Suppressor macrophage (primary cell): ENCODE data around the gene CYTL1.
"Not testable (repeated sequence)": the region's sequence is repeated elsewhere in the genome, so short reads cannot be mapped to it uniquely, and the experiment has no call there.

Experiments used
- DNase-seq, 4 experiments: peaks; one replicate each; pipeline ENCODE4 v3.0.0-alpha.2; 2020 to 2022

The CYTL1 gene

DNA sequence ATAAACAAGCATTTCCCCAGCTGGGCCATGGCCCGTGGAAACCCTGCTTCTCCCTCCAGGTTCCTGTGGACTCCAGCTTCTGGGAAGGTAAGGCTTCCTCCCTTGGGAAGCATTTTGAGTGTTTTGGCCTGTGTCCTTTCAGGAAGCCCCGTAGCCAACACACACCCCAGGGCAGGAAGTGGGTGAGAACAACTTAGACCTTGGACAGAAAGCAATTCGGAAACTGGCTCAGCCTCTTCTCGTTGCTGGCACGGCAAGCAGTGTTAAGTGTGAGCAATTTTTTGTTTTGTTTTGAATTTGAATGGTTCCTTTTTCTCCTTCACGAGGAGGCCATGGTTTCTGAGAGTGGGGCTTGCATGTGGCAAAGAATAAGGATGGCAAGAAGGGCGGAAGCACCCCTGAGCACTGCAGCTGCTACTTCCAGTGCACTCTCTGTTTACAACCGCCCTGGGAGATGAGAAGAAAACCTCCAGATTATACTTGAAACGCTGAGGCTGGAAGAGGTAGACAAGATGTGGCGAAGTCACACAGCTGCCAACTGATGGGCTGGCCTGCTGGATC is 14.1 kb upstream of the CYTL1 start:
- peak; percentile 32 to 72 (median 56) for DNase-seq

DNA sequence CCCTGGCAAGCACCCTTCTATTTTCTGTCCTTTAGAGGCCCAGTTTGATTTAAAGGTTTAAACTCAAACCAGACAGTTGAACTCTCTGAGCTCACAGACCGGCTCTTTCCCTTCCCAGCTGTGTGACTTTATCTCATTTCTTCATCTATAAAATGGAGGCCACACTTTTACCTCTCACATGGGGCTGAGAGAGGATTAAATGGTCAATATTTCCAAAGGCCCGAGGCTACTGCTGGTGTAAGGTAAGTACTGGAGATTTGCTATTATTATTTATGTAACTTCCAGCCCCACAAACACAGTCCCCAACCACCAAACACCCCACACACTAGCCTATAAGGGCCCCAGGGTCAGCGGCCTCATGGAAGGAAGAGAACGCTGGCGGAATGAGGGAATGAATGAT is 13.6 kb upstream of the CYTL1 start:
- no peak for DNase-seq

DNA sequence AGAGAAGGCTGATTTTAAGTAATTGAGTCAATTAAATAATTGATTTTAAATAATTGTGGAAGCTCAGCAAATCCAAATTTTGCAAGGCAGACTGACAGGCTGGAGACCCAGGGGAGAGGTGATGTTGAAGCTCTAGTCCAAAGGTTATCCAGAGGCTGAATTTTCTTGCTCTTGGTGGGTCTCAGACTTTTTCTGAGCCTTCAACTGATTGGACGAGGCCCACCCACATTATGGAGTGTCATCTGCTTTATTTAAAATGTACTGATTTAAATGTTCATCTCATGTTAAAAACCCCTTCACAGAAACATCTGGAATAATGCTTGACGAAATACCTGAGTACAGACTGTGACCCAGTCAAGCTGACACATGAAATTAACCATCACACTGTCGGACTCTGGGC is 11.7 kb upstream of the CYTL1 start:
- DNase-seq, result no peak

DNA sequence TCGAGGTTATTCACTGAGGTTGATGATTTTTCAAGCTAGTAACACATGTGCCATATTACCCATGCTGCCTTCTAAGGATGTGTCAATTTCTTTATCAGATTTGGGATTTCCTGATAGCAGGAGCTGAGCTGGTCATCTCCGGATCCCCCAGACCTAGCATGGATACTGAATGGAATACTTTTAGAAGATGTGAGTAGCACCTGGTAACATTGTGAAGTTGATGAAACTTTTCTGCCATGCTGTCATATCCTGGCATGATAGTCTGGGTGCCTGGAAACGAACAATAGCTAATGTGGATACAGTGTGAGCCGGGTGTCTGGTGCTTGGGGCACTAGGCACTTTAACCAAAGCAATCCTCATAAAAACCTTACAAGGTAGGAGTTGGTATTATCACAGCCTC is 11.0 kb upstream of the CYTL1 start:
- DNase-seq, result no peak

DNA sequence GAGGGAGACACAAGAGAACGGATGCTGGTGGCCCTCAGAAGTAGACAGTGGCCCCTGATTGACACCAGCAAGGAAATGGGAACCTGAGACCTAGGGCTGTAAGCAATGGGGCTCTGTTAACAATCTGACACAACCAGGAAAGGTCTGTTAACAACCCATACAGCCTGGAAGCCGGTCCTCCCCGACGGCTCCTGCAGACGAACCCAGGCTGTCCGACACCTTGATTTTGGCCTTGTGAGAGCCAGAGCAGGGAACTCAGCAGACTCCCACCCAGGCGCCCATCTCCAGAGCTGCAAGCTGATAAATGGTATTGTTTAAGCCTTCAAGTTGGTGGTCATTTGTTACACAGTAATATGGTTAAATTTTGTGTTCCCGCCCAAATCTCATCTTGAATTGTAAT is 10.2 kb upstream of the CYTL1 start:
- DNase-seq, result no peak

DNA sequence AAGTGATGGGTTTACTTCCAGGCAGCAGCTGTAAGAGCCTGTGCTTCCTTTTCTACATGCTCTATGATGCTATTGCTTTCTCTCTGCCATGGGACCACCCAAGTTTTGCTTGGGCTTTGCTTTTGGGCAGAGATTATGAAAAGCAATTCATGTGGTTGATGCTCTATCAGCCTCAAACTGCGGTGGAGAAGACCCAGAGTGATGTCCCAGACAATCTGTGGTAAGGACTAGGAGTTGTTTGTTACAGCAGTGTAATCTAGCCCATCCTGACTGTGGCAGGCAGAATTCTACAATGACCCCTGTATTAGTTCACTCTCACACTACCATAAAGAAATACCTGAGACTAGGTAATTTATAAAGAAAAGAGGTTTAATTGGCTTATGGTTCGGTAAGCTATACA is 9.2 kb upstream of the CYTL1 start:
- DNase-seq, result no peak

DNA sequence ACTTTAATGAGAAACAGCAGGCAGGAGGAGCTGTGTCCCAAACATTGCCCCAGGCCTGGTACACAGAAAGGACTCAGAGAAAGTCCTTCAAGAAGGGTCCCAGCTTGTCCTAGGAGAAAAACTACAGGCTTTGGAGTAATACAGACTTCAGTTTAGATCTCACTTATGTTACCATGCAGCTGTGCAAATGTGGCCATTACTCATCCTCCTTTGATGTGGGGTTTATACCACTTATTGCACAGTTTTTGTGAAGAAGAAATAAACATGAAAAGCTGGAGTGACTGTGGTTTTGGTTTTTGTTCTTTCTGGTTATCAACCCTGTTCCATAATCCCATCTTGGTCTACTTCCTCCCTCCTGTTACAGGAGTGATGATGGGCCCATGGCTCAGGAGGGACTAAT is 8.1 kb upstream of the CYTL1 start:
- no peak for DNase-seq

DNA sequence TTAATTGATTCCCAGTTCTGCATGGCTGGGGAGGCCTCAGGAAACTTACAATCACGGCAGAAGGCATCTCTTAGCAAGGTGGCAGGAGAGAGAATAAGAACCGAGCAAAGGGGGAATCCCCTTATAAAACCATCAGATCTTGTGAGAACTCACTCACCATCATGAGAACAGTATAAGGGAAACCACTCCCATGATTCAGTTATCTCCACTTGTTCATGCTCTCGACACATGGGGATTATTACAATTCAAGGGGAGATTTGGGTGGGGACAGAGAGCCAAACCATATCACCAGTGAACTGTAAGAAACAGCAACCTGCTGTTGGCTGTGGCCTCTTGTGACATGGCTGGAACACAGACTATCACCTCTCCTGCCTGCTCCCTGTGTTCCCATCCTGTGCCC is 7.1 kb upstream of the CYTL1 start:
- DNase-seq, result no peak

DNA sequence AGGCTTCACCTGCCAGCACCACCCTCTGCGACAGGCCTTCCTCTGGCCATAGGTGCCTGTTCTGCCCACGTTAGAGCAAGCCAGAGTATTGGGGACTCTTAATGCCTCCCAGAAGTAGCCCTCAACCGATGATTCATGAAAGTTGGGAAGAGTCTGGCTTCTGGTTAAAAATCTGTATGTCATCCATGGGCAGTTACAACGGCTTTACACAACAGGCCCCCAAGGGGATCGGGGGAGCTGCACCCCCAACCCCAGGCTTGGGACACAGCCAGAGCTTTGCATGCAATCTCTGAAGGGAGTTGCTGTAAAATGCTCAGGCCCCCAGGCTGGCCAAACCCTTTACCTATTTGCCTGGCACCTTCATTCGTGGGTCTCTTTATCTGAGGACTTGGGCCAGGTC is 5.4 kb upstream of the CYTL1 start:
- no peak for DNase-seq

DNA sequence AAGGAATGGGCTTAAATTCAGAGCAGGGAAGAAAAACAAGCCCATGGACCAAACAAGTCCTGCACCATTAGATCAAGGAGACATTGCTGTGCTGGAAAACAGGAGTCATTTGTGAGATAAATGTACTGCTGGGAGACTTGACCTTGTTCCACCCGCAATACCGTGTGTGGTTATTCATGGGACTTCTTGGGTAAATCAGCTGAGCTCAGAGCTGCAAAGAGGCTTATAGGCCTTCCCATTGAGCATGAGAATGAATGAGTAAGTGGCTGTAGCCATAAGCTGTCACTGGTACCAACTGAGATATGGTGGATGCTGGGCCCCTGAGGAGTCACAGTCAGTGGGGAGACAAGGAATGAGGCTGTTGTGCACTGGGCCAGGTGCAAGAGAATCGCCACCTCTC is 2.3 kb upstream of the CYTL1 start:
- DNase-seq, result peak in 1 of 4 experiments; percentile 13

DNA sequence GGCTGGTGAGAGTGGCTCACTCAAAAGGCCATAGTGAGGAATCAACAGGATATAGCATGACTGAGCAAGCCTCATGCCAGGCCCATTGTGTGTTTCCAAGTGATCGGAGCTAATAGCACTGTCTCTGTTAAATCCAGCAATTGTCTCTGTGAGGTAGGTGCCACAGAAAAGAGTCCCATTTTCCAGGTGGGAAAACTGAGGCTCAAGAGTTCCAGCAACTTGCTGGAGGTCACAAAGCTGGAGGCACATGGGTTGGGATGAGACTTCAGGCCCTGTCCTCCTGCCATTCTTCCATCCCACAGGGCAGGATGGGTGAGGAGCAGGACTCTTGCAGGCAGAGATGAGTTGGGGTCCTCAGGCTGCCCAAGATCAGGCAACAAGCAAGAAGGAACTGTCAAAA is 1.1 kb upstream of the CYTL1 start:
- DNase-seq, result no peak

DNA sequence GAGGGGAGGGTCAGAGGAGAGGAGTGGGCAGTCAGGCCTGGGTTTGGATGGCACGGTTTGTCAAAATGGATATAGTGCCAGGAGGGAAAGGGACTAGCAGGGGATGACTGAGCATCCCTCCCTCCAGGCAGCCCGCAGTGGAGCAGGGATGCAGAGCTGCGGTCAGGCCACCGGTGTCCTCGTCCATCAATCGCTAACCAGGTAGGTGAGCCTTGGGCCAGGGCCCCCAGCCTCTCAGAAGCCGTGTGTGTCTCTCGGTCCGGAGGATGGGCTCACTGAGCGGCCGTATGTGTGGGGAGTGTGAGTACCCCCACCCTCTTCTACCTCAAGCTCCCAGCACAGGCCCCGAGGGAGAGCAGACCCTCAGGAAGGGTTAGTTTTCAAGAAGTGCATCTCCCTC is 538 bp upstream of the CYTL1 start:
- DNase-seq, result no peak

DNA sequence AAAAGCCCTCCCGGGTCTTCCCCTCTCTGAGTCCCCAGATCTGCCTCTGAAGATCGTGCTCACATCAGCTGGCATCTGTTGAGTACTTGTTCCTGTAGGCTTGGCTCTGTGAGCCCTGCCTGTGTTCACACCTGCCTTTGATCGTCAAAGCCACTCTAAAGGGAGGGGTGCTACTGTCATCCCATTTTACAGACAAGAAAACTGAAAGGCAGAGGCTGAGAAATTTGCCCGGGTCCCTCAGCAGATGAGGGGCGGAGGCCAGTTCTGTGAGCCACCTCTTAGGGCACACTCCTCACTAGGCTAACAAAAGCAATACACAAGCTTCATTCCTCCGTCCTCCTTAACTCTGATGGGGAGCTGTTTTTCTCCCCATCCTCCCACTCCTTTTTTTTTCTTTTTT is 655 bp downstream of the CYTL1 start:
- no peak for DNase-seq

DNA sequence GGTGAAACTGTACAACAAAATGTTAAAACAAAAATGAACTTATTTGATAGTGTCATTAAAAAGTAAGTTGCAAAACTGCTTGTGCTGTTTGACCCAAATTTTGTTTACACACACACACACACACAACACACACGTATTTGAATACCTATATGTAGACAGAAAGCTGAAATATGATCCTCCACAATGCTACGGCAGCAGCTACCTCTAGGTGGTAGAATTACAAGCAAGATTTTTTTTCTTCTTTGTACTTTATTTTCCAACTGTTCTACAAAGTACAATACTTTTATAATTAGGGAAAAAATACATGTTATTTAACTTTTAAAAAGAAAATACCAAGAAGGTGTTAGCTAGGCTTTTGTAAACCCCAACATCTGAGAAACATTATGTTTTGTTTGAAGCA is 1.2 kb downstream of the CYTL1 start:
- DNase-seq, result no peak

DNA sequence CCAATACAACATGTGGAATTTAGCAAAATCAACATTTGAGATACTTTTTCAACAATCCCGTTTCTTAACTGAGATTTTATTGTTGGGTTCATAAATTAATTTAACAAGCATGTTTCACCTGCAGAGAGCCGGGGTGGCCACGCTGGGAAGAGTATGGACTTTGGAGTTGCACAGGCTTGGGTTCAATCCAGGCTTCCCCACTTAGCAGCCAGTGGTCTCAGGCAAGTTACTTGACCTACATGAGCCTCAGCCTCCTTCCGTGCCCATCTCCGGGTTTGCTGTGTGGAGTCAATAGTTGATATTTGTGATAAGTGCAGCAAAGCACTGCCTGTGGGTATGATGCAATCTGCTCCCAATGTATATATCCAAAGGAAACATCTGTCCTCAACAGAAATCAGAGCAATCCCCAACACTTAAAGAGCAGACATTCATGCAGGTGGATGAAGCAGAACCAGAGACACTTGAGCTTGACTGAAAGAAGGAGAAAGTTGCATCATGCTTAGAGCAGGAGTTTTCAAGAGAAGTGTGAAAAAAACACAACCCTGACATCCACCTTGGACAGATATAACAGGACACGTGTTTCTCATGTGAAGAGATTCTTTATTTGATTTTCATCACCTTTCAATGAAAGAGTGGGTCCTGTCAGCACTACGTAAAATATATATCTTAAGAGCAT is 5.1 kb downstream of the CYTL1 start:
- DNase-seq, result no peak

DNA sequence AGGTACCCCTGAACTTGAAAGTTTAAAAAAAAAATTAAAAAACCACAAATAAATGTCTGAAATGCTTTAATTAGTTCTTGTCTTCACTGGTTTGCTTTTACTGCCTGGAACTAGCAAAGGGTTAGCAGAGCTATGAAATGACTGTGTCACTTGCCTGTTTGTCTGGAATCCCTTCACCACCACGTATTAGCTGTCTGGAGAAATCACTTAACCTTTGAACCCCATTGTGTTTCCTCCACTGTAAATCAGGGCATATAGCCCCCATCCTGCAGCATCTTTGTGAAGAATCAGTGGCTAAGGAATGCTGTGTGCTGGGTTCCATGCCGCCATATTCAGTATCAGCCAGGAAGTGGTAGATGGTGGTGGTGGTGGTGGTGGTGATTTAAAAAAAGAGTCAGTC is 6.3 kb downstream of the CYTL1 start:
- DNase-seq, result no peak

DNA sequence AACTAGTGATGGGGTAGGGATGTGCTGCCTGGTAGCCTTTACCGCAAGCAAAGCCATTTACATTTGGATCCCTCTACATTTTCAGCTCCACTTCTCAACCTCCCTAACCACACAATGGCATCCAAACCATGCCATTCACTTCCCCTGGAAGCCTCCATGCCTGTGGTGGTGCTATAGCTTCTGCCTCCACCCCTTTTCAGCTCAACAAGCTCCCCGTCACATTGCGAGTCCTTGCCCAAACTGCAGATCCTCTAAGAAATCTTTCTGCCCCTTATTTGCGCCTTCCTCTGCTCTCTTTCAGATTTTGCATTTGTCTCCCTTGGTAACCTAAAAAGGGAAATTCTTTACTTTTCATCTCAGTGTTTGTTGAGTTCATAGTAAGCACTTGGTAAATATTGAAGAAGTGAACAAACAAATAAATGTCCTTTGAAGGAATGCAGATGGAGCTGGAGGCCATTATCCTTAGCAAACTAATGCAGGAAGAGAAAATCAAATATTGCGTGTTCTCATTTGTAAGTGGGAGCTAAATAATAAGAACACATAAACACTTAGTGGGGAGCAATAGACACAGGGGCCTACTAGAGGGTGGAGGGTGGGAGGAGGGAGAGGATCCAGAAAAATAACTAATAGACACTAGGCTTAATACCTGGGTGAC is 6.9 kb downstream of the CYTL1 start:
- no peak for DNase-seq

DNA sequence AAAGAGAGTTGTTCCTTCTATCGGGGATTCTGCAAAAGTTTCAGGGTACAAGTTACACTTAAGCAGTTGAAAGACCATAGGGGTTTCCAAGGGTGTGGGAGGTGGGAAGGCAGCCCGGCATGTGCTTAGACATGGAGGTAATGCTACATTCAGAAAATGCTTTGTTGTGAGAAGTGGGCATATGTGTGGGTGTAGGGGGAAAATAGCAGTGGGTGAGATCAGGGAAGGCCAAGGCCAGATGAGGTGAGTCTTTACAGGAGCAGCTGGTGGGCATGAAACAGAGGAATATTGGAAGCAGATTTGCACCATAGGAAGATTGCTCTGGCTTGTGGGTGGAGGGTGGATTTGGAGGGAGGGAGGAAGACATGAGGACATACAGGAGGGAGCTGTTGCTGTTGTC is 8.3 kb downstream of the CYTL1 start:
- no peak for DNase-seq

DNA sequence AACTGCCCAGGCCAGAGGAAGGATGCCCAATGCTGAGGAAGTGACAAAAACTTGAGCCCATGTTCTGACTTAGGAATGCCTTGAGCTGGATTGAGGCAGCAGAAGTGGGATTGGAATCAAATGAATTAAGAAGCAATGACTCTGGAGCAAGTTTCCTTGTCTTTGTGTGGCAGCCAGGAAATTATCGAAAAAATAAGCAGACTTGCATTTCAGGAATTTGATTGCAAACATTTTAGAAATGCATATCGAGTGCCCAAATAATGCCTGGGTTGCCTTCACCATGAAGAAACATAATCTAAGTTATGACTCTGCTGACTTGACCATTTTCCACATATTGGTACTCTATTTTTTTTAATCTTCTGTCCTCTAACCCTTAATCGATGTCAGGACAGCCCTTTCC is 9.5 kb downstream of the CYTL1 start:
- no peak for DNase-seq

DNA sequence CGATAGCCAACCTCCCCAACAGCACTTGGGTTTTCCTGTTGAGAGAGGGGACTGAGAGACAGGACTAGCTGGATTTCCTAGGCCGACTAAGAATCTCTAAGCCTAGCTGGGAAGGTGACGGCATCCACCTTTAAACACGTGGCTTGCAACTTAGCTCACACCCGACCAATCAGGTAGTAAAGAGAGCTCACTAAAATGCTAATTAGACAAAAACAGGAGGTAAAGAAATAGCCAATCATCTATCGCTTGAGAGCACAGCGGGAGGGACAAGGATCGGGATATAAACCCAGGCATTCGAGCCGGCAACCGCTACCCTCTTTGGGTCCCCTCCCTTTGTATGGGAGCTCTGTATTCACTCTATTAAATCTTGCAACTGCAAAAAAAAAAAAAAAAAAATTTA is 12.3 kb downstream of the CYTL1 start:
- DNase-seq, result not testable (repeated sequence)

DNA sequence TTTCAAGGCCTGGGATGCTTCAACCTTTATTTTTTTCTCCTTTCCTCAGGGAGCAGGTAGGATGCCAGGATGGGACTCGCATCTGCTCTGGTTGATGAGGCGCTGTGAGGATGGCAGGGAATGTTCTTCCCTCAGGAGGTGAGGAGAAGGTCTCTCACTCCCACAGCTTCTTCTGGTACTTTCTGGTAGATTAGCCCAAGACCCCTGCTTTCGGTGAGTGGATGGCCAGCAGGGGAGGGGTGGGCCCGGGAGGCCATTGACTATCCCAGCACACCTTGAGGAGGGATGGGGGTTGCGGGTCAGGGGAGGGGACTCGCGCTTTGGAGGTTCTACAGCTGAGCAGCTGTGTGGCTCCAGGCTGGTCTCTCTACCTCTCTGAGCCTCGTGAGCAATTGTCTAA is 14.8 kb downstream of the CYTL1 start:
- DNase-seq, result no peak

DNA sequence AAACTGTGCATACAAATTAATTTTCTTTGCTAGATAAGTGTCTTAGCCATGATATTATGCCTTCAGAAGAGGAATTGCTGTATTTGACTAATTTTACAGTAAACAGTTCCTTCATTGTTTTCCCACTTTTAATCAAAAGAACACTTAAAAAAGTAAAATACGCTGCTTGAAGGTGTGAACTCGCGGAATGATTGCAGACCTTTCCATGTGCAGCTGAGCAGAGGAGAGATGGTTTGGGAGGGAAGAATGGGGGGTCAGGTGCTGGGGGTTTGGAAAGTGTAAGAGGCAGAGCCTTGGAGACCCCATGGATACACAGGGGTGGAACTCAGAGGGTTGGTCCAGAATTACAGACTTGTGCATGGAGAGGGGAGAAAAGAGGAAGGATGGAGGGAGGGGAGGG is 15.3 kb downstream of the CYTL1 start:
- no peak for DNase-seq

DNA sequence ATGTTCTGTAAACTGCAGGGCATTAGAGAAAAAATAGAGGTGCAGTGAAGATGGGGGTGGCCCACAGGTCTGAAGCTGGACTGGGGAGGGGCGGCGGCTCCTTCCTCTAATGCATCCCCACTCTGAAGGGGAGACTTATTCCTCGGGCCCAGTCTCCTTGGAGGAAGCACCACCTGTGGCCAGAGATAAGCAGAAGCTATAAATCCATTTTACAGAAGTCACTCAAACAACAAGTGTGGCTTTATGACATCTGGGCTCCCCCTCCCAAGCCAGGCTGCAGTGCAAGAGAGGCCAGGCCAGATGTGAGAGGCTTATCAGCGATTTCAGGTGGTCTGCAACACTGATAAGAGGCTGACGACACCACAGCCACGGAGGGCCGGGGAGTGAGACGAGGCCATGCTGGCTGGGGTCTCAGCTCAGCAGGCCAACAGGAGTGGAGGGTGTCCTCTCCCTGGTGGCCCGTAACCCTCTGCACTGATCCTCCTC is 15.8 kb downstream of the CYTL1 start:
- no peak for DNase-seq

DNA sequence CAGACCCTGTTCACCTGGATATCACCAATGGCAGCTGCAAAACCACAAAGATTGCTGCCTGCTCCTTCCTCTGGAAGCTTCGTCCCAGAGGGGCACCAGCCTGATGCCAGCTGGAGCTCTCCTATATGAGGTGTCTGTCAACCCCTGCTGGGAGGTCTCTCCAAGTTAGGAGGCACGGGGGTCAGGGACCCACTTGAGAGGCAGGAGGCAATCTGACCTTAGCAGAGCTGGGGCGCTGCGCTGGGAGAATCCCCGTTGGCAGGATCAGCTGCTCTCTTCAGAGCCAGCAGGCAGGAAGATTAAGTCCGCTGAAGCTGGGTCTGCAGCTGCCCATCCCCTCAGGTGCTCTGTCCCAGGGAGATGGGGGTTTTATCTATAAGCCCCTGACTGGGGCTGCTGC is 17.6 kb downstream of the CYTL1 start:
- DNase-seq, result not testable (repeated sequence)
